Adipocyte (in vitro differentiated cells): ENCODE measurements around the gene STK16.

Experiments used
- DNase-seq: peaks from one replicate; pipeline ENCODE4 v3.0.0-alpha.2; 2015; ENCODE audit warnings: low read depth
- H3K27me3 ChIP-seq: replicated peaks from 2 replicates; pipeline ENCODE4 v1.7.0; 2013; ENCODE audit warnings: mild to moderate bottlenecking, low read length, moderate library complexity; ENCODE audit not compliant: control insufficient read depth, insufficient read depth
- H3K36me3 ChIP-seq: 2 replicates; pipeline ENCODE4 v1.7.0; 2013; ENCODE audit warnings: low read length, mild to moderate bottlenecking, moderate library complexity; ENCODE audit not compliant: control insufficient read depth, insufficient read depth, severe bottlenecking
- H3K4me1 ChIP-seq: 2 replicates; pipeline ENCODE4 v1.7.0; 2013; ENCODE audit warnings: mild to moderate bottlenecking, low read length, moderate library complexity; ENCODE audit not compliant: control insufficient read depth, insufficient read depth
- H3K4me3 ChIP-seq: 2 replicates; pipeline ENCODE4 v1.7.0; 2013; ENCODE audit warnings: mild to moderate bottlenecking, low read length, moderate library complexity
- H3K9ac ChIP-seq: 2 replicates; pipeline ENCODE4 v1.7.0; 2013; ENCODE audit warnings: mild to moderate bottlenecking, low read length, moderate library complexity
- H3K9me3 ChIP-seq: 2 replicates; pipeline ENCODE4 v1.7.0; 2013; ENCODE audit warnings: mild to moderate bottlenecking, low read length, moderate library complexity; ENCODE audit not compliant: control insufficient read depth

The STK16 gene

DNA sequence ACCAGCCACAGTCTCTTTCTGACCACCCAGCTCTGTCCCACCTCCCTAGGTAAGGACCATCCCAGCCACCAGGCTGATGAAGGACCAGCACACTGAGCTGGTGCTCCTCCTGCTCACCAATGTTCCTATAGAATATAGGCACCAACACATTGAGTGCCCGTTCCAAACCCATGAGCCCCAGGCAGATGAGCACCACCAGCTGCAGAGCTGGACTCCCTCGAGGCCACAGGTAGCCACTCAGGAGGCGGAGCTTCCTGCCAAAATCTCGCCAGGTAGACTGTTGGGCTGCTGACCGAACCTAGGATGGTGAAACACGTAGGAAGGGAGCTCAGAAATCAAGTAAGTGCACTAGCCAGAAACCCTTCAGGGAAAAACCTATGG, 28.8 kb upstream of the STK16 start:
- no peaks in the 10 kb centered on the region for H3K9me3 ChIP-seq
- H3K9ac ChIP-seq, result no peak overlapping the region
- DNase-seq, result no peak
- peaks cover 28% of the 10 kb centered on the region for H3K4me1 ChIP-seq
- peaks cover 59% of the 10 kb centered on the region for H3K36me3 ChIP-seq
- no peaks in the 10 kb centered on the region for H3K27me3 ChIP-seq
- H3K4me3 ChIP-seq, result no peak overlapping the region

- peak overlapping the region; percentile 92 for H3K9ac ChIP-seq
- peak overlapping the region; percentile 79 for H3K4me3 ChIP-seq
- H3K27me3 ChIP-seq, result no peaks in the 10 kb centered on the region
- H3K4me1 ChIP-seq, result peaks cover 28% of the 10 kb centered on the region
- no peaks in the 10 kb centered on the region for H3K9me3 ChIP-seq
- H3K36me3 ChIP-seq, result peaks cover 61% of the 10 kb centered on the region
- peak; percentile 82 for DNase-seq
These were observed 27.0 kb upstream of the STK16 start for GRCh38 chr2:219218217-219218731.

DNA sequence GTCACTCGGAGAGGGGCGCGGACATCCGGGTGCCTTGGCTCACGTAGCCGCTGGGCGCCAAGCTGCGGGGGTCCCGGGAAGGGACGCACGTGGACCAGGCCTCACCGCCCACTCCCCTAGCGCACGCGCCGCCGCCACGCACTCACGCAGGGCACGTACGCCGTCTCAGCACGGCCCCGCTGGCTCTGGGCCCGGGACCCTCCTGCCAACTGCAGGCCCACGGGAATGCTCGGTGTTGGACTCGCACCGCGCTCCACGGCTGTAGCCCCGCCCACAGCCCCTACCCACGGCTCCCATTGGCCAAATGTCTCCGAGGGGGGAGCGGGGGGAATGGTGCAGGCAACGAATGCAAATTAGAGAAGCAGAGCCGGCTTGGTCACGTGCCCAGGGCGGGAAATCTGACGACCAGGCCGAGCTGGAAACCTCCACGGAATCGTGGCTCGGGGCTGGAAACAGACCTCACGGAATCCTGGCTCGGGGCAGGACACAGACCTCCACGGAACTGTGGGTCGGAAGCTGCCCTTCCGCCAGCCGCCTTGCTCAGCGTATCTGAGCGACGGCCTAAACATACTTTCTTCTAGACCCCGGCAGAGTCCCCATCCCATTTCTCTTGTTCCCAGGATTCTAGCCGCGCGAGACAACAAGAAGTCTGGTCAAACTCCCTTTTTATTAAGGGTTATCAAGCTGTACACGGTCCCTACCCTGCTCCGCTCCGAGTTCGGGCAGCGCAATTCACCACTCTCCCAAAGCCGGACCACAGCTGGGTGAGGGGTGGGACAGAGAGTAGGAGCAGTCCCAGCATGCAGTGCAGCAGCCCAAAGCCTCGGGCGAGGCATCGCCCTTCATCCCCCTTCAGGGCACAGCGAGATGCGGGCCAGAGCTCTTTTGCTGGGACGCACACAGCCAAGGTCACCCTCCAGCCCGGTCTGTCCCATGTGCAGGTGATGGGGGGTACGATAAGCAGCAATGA, 26.3 kb upstream of the STK16 start, which contains the start of gene ABCB6:
ABCB6 (minus strand) TSS at position 227 of the 970 bp plus-strand sequence. CDS start 285 bp downstream, outside the sequence.
- H3K27me3 ChIP-seq, result no peaks in the 10 kb centered on the region
- H3K36me3 ChIP-seq, result peaks cover 61% of the 10 kb centered on the region
- peak within 1 kb of the TSS; percentile 79 for H3K4me3 ChIP-seq
- H3K4me1 ChIP-seq, result peaks cover 28% of the 10 kb centered on the region
- no peaks in the 10 kb centered on the region for H3K9me3 ChIP-seq
- peak within 1 kb of the TSS; percentile 92 for H3K9ac ChIP-seq
- DNase-seq, result peak; percentile 98

GRCh38 chr2:219219784-219220532, 25.3 kb upstream of the STK16 start:
- H3K36me3 ChIP-seq, result peaks cover 61% of the 10 kb centered on the region
- peaks cover 28% of the 10 kb centered on the region for H3K4me1 ChIP-seq
- H3K27me3 ChIP-seq, result no peaks in the 10 kb centered on the region
- peak overlapping the region; percentile 92 for H3K9ac ChIP-seq
- DNase-seq, result no peak
- H3K4me3 ChIP-seq, result no peak overlapping the region
- H3K9me3 ChIP-seq, result no peaks in the 10 kb centered on the region

GRCh38 chr2:219220652-219221402, 24.5 kb upstream of the STK16 start:
- peaks cover 65% of the 10 kb centered on the region for H3K36me3 ChIP-seq

GRCh38 chr2:219221957-219222518, 23.2 kb upstream of the STK16 start:
- Histone ChIP-seq H3K9ac (no peak overlapping the region), H3K4me1 (peaks cover 20% of the 10 kb centered on the region), H3K9me3 (no peaks in the 10 kb centered on the region), H3K36me3 (peaks cover 73% of the 10 kb centered on the region), H3K27me3 (no peaks in the 10 kb centered on the region), H3K4me3 (no peak overlapping the region)
- DNase-seq, result no peak

More at GRCh38 chr2:219220652-219221402, 24.5 kb upstream of the STK16 start:
- H3K4me1 ChIP-seq, result peaks cover 28% of the 10 kb centered on the region
- no peak for DNase-seq
- H3K27me3 ChIP-seq, result no peaks in the 10 kb centered on the region
- no peak overlapping the region for H3K9ac ChIP-seq
- no peaks in the 10 kb centered on the region for H3K9me3 ChIP-seq
- no peak overlapping the region for H3K4me3 ChIP-seq

- no peaks in the 10 kb centered on the region for H3K9me3 ChIP-seq
- no peaks in the 10 kb centered on the region for H3K27me3 ChIP-seq
- H3K4me1 ChIP-seq, result peaks cover 19% of the 10 kb centered on the region
- H3K36me3 ChIP-seq, result peaks cover 74% of the 10 kb centered on the region
- no peak overlapping the region for H3K4me3 ChIP-seq
- no peak overlapping the region for H3K9ac ChIP-seq
- DNase-seq, result no peak
These were observed 21.3 kb upstream of the STK16 start for GRCh38 chr2:219223831-219224610.

- H3K4me1 ChIP-seq, result peaks cover 13% of the 10 kb centered on the region
- DNase-seq, result no peak
- H3K4me3 ChIP-seq, result no peak overlapping the region
These were observed 19.9 kb upstream of the STK16 start for GRCh38 chr2:219225350-219225749.

GRCh38 chr2:219228041-219228910, 17.0 kb upstream of the STK16 start:
- Histone ChIP-seq H3K9ac (peak overlapping the region; percentile 93), H3K4me3 (peak overlapping the region; percentile 96), H3K36me3 (peaks cover 53% of the 10 kb centered on the region), H3K27me3 (no peaks in the 10 kb centered on the region), H3K9me3 (no peaks in the 10 kb centered on the region), H3K4me1 (peaks cover 21% of the 10 kb centered on the region)
- DNase-seq, result peak; percentile 19

More at GRCh38 chr2:219225350-219225749, 19.9 kb upstream of the STK16 start:
- H3K9ac ChIP-seq, result no peak overlapping the region
- H3K9me3 ChIP-seq, result no peaks in the 10 kb centered on the region
- H3K27me3 ChIP-seq, result no peaks in the 10 kb centered on the region
- H3K36me3 ChIP-seq, result peaks cover 66% of the 10 kb centered on the region
